GM13977 (cell line): ENCODE results near the gene FBXO17.

ENCODE experiments used
- DNase-seq: peaks from one replicate; pipeline ENCODE4 v3.0.0; 2012; ENCODE audit warnings: low spot score
- in situ Hi-C: fragments of 300-500 bp; cut with MboI; formaldehyde crosslinking; loops from one replicate; pipeline ENCODE4 v1.12.0; 2022; ENCODE audit warnings: low sequenced_read_pairs, low pct_unique_long_range_greater_than_20kb, mixed read lengths, inconsistent platforms; ENCODE audit not compliant: unreplicated experiment
- TF ChIP-seq, protein P1 (sequence below): IDR thresholded peaks from 2 replicates; pipeline ENCODE4 v1.5.1; 2012; ENCODE audit warnings: mild to moderate bottlenecking, control low read depth; ENCODE audit not compliant: insufficient read depth; ENCODE audit errors: extremely low read depth, missing control alignments

FBXO17 gene

DNA sequence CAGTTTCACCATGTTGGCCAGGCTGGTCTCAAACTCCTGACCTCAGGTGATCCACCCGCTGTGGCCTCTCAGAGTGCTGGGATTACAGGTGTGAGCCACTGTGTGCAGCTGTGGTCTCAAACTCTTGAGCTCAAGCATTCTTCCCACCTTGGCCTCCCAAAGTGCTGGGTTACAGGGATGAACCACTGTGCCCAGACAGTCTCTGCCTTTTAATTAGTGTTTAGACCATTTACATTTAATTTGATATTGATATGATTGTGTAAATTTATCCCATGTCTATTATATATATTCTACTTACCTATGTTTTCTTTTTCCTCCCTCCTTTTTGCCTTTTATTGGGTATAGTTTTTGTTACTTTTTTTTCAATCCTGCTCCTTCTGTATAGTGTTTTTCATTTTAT, 73.9 kb downstream of the FBXO17 start:
- no peak for DNase-seq
- in situ Hi-C loops, result loop anchor here (25.0 kb wide), 1 partner anchor 164 kb away; the partner anchor contains the start of gene CAPN12

DNA sequence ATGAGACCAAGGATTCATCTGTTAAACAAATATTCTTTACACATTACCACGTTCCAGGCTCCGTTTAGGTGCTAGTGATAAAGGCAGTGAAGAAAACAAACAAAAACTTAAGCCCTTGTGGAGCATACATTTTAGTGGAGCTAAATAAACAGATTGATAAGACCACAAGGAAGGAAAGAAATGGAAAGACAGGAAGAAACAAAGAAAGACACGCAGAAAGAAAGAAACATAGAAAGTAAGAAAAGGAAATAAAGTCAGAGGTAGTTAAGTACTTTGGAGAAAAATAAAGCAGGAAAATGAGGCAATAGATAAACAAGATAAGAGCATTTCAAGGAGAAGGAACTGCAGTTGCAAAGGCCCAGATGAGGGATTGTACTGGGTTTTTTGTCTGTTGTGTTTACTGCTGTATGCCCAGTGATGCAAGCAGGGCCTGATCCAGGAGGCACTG, 74.8 kb downstream of the FBXO17 start:
- in situ Hi-C loops, result loop anchor here (25.0 kb wide), 1 partner anchor 163 kb away; the partner anchor contains the start of gene CAPN12
- TF ChIP-seq, protein P1, sequence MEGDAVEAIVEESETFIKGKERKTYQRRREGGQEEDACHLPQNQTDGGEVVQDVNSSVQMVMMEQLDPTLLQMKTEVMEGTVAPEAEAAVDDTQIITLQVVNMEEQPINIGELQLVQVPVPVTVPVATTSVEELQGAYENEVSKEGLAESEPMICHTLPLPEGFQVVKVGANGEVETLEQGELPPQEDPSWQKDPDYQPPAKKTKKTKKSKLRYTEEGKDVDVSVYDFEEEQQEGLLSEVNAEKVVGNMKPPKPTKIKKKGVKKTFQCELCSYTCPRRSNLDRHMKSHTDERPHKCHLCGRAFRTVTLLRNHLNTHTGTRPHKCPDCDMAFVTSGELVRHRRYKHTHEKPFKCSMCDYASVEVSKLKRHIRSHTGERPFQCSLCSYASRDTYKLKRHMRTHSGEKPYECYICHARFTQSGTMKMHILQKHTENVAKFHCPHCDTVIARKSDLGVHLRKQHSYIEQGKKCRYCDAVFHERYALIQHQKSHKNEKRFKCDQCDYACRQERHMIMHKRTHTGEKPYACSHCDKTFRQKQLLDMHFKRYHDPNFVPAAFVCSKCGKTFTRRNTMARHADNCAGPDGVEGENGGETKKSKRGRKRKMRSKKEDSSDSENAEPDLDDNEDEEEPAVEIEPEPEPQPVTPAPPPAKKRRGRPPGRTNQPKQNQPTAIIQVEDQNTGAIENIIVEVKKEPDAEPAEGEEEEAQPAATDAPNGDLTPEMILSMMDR, result no peak
- no peak for DNase-seq

More for the DNA sequence above, 73.9 kb downstream of the FBXO17 start:
- TF ChIP-seq, protein P1, result no peak

DNA sequence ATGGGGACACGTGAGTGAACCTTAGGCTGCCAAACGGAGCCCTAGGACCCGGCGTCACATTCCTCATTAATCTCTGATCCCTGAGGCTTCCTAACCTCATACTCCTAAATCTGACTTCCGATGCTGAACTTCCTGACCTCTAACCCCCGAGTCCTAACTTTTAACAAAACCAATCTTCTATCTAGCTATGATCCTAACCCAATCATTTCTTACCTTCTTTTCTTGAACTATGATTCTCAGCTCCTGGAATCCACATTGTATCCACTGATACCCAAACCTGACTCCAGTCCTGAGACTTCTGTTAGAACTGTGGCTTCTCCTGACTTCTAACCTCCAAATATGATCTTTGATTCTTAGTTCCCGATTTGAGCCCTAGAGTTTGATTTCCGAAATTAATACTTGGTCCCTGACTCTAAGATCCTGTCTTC, 75.3 kb downstream of the FBXO17 start:
- TF ChIP-seq, protein P1, result no peak
- DNase-seq, result no peak

DNA sequence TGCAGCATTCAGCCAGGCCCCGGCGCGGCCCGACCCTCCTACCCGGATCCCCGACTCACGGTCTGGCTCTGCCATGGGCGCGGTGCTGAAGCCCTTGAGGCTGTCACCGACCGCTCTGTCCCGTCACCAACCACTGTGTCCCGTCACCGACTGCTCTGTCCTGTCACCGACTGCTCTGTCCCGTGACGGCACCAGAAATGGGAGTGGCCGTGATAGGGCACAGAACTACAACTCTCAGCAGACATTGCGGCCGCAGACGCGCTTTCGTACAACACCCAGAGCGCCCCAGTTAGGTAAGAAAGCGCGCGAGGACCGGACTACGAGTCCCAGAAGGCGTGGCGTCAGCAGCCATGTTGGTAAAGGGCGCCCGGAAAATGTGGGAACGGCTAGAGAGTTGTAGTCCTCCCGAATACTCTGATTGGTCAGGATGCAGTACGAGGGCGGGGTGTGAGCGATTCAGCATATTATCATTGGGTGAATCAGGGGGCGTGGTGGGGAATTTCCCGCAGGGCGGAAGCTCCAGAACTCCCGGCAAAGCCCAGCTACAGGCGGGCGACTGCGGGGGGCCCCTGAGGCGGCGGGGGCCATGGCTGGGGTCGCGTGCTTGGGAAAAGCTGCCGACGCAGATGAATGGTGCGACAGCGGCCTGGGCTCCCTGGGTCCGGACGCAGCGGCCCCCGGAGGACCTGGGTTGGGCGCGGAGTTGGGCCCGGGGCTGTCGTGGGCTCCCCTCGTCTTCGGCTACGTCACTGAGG, 75.9 kb downstream of the FBXO17 start, which contains the start of the genes NFKBIB and SIRT2:
Gene NFKBIB (plus strand): TSS at position 523 of the 755 bp plus-strand sequence. CDS start 64 bp downstream, at position 587.
Gene SIRT2 (minus strand): TSS at position 172 of the 755 bp plus-strand sequence. CDS start 97 bp downstream, at position 75.
- in situ Hi-C loops, result loop anchor here (25.0 kb wide), 1 partner anchor 162 kb away; the partner anchor contains the start of gene CAPN12
- TF ChIP-seq, protein P1, result peak; percentile 4
- peak; percentile 99 for DNase-seq

More for the DNA sequence above, 75.3 kb downstream of the FBXO17 start:
- in situ Hi-C loops, result loop anchor here (25.0 kb wide), 1 partner anchor 163 kb away; the partner anchor contains the start of gene CAPN12

DNA sequence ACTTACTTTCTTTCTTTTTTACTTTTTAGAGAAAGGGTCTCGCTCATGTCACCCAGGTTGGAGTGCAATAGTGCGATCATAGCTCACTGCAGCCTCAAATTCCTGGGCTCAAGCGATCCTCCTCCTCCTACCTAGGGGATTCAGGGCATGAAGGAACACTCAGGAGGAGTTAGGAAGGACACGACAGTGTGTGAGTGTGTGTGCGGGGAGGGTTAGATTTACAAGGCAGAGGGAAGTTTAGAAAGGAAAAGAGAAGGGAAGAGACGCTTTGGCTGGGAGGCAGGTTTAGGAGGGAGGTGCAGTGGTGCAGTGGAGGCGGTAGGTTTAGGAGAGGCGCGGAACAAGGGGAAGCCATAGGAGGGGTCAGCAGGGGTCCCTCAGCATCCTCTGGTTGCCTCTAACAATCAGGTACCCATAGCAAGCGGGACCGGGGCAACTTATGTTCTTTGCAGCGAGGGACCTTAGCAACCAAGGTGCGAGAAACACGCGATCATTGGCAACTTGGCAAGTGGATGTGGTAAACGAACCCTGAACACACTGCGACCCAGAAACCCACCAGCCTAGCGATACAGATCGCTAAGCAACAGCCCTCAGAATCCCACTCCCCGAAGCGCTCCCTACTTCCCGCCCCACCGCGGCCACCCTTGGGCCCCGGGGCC, 76.6 kb downstream of the FBXO17 start:
- TF ChIP-seq, protein P1, result no peak
- in situ Hi-C loops, result no loop called here
- no peak for DNase-seq

DNA sequence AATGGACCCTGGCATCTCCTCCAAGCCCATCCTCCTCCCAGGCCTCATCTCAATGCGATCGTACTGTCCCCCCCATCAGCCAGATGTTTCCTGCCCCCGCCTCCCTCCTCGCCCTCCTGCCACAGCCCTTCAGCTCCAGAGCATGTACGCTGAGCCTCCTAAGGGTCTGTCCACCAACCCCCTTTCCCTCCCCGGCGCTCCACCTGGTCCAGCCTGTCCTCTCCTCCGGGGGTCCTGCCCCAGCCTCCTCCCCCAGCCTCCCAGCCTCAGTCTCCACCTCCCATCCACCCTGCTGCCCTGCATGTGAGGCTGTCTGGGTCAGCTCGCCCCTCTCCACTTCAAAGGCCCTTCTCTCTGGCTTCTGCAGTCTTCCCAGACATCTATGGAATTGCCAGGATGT, 80.6 kb downstream of the FBXO17 start:
- TF ChIP-seq, protein P1, result no peak
- in situ Hi-C loops, result no loop called here
- no peak for DNase-seq
